ENCODE results near the gene CHCHD10.

GRCh38 chr22:23750367-23750713 is 17.4 kb downstream of the CHCHD10 start:
- TF ChIP-seq CTCF (IDR thresholded peaks at IDR 0.05) (no peak), EP300 (IDR thresholded peaks at IDR 0.05) (no peak), POLR2AphosphoS5 (IDR thresholded peaks at IDR 0.05) (no peak), POLR2A (IDR thresholded peaks at IDR 0.05) (no peak)

All from upper lobe of left lung (tissue), 4 donors.